HG02970 (cell line): Measurements from ENCODE around the gene AKAP7.
"Not testable (repeated sequence)": the region's sequence is repeated elsewhere in the genome, so short reads cannot be mapped to it uniquely, and the experiment has no call there.

Experiments
- ATAC-seq: cut with Tn5 transposase; IDR thresholded peaks from one replicate; pipeline ENCODE4 v1.9.1; 2021; ENCODE audit warnings: mild to moderate bottlenecking, moderate library complexity, moderate number of reproducible peaks; ENCODE audit not compliant: unreplicated experiment, low FRiP score

The AKAP7 gene

DNA sequence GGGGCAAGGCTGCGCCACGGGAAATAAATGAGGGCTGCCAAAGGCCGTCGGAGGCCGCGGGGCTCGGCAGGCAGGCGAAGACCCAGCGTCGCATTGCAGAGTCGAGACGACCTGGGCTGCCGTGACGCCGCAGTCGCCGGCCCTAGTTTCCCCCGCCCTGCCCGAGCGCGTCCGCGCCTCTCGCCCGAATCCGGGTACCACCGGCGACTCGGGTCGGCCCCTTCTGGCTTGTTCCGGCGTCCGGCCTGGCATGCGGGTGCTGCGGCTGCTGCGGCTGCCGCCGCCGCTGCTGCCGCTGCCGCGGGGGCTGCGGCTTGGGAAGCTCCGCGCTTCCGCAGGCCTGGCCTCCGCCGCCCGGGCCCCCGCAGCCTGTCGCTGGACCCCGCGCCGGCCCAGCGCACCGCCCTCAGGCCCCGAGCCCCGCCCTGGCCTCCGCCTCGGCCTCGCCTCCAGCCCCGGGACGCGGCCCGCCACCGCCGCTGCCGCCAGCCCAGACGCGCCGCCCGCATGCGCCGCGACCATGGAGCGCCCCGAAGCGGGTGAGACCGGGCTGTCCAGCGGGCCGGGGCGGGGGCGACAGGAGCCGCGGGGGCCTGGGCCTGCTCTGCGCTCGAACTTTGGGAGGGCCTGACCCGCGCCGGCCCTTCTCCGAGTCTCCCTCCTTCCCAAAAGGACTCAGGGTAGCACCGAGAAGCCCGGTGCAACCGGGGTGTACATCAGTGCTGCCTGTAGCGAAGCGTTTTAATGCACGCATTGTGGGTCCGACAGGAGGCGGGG is at the start of gene AKAP7:
AKAP7 (plus strand) TSS at position 224 of the 777 bp plus-strand sequence; CDS start at position 521, 297 bp downstream.
- peak; percentile 66 for ATAC-seq

DNA sequence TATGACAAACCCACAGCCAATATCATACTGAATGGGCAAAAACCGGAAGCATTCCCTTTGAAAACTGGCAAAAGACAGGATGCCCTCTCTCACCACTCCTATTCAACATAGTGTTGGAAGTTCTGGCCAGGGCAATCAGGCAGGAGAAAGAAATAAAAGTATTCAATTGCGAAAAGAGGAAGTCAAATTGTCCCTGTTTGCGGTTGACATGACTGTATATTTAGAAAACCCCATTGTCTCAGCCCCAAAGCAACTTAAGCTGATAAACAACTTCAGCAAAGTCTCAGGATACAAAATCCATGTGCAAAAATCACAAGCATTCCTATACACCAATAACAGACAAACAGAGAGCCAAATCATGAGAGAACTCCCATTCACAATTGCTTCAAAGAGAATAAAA is 44.9 kb upstream of the AKAP7 start:
- ATAC-seq = not testable (repeated sequence)

DNA sequence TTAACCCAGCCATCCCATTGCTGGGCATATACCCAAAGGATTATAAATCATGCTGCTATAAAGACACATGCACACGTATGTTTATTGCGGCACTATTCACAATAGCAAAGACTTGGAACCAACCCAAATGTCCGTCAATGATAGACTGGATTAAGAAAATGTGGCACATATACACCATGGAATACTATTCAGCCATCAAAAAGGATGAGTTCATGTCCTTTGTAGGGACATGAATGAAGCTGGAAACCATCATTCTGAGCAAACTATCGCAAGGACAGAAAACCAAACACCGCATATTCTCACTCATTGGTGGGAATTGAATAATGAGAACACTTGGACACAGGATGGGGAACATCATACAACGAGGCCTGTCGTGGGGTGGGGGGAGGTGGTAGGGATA is 43.3 kb upstream of the AKAP7 start:
- not testable (repeated sequence) for ATAC-seq

- no peak for ATAC-seq
Measured at GRCh38 chr6:131093334-131093733, 41.9 kb upstream of the AKAP7 start.

GRCh38 chr6:131096786-131097185 is 38.5 kb upstream of the AKAP7 start:
- ATAC-seq = no peak

- no peak for ATAC-seq
Measured at GRCh38 chr6:131101911-131102680, 33.2 kb upstream of the AKAP7 start.

DNA sequence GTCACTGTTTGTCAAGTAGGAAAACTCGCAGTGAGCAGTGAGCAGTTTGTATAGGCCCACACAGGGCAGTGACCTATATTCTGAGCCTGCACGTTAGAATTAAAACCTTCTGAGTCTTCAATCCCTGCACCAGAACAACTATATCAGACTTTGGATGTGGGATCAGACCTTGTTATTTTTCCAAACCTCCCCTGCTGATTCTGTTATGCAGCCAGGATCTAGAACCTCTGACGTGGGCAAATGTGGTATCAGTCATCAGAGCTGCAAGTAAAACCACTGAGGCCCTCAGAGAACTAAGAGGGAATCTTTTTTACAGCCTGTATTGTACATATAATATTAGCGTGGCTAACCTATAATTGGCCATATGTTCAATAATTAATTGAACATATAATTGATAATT is 32.0 kb upstream of the AKAP7 start:
- no peak for ATAC-seq

DNA sequence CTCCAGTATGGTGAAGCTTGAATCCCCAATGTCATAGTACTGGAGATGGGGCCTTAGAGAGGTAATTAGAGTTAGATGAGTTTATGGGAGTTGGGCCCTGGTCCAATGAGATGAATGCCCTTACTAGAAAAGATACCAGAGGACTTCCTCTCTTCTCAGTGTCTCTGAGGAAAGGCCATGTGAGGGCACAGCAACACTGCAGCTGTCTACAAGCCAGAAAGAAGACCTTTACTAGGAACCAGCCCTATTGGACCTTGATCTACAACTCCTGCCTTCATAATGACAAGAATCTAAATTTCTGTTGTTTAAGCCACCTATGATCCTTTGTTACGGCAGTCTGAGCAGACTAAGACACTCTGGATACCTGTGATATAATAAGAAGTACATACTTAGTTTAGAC is 31.4 kb upstream of the AKAP7 start:
- ATAC-seq = no peak

DNA sequence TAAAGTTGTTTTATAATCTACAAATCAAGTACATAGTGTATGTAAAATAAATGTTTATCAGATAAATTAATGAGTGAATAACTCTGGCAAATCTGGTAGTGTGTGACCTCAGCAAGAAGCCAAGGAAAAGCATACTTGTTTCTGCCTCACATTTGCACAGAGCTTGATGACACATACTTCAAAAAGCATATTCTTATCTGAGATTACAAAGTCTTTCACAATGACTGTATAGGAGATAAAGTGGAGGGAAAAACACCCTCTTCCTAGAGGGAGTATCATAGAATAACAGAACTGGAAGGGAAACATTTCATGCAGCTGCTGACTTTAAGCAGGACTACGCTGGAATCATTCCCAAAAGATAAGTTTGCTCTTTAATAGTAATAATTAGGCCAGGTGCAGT is 28.1 kb upstream of the AKAP7 start:
- no peak for ATAC-seq

- no peak for ATAC-seq
Measured at GRCh38 chr6:131112249-131112648, 23.0 kb upstream of the AKAP7 start.

GRCh38 chr6:131115651-131116050 is 19.6 kb upstream of the AKAP7 start:
- ATAC-seq = no peak

DNA sequence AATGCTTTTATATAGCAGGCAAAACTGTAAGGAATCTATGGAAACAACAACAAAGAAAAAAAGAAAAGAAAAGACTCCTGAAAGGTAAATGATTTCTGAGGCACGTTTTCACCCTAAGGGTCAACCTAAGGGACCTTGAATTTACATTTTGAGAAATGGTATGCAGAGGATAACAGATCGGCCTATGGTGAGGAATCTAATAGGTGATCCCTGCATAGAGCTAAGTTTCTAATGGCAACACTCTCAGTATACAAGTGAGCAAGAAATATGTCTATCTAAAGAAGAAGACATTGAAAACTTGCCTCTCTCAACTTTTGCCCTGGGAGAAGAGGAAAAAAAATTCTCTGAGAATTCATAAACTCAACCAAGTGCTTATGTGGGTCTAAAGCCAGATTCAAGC is 18.9 kb upstream of the AKAP7 start:
- ATAC-seq = no peak

DNA sequence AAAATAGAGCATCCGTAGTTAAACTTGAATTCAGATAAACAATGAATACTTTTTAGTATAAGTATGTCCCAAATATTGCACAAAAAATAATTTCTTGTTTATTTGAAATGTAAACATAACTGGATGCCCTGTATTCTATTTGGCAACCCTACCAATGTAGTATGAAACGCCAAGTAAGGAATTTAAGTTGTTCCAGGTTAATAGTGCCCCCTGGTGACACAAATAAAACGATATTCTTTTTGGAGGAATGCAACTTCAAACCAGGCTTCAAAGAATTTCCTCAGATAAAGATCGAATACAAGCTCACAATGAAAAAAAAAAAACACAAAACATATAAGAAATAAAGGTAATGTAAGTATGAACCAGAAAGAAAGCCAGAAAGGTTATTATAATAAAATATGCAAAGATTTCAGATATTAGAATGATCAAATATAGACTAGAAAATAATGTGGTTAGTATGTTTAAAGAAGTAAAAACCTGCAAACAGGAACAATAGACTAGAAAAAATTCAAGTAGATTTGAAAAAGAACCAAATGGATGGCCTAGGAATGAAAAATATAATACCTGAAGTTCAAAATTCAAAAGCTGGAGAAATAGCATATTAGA is 18.4 kb upstream of the AKAP7 start:
- ATAC-seq = no peak

GRCh38 chr6:131117878-131118277 is 17.4 kb upstream of the AKAP7 start:
- no peak for ATAC-seq

GRCh38 chr6:131122007-131122406 is 13.3 kb upstream of the AKAP7 start:
- no peak for ATAC-seq

GRCh38 chr6:131122516-131122915 is 12.8 kb upstream of the AKAP7 start:
- no peak for ATAC-seq

GRCh38 chr6:131124336-131125071 is 10.8 kb upstream of the AKAP7 start:
- ATAC-seq = no peak

GRCh38 chr6:131125431-131125830 is 9.8 kb upstream of the AKAP7 start:
- ATAC-seq = no peak

GRCh38 chr6:131129689-131130553 is 5.3 kb upstream of the AKAP7 start:
- ATAC-seq = no peak

GRCh38 chr6:131130554-131130940 is 4.7 kb upstream of the AKAP7 start:
- no peak for ATAC-seq
